NCI-H187 (cell line): ENCODE results near the gene RGS17.
"Not testable (repeated sequence)": the region's sequence is repeated elsewhere in the genome, so short reads cannot be mapped to it uniquely, and the experiment has no call there.

ENCODE experiments used
- DNase-seq, 2 experiments: peaks; one replicate each; lab custom pipeline; 2025; lab: John Stamatoyannopoulos, UW

RGS17 gene

GRCh38 chr6:153131037-153131981 is at the start of gene RGS17:
RGS17 (minus strand) TSS chr6:153131282; CDS start chr6:153044018, 87,264 bp downstream.
- DNase-seq: peak in 1 of 2 experiments; percentile 62

- peak in 1 of 2 experiments; percentile 0 for DNase-seq
Measured at GRCh38 chr6:153172815-153173214, 41.7 kb upstream of the RGS17 start.

- no peak for DNase-seq
Measured at GRCh38 chr6:153170511-153170910, 39.4 kb upstream of the RGS17 start.

- DNase-seq: no peak
Measured at GRCh38 chr6:153167907-153168306, 36.8 kb upstream of the RGS17 start.

GRCh38 chr6:153167061-153167891 is 36.2 kb upstream of the RGS17 start:
- DNase-seq: no peak

GRCh38 chr6:153162646-153163045 is 31.6 kb upstream of the RGS17 start:
- DNase-seq: no peak

GRCh38 chr6:153162172-153162571 is 31.1 kb upstream of the RGS17 start:
- no peak for DNase-seq

- DNase-seq: no peak
Measured at GRCh38 chr6:153160221-153160620, 29.1 kb upstream of the RGS17 start.

GRCh38 chr6:153150752-153151440 is 19.8 kb upstream of the RGS17 start:
- DNase-seq: peak; percentile 30 to 41

- no peak for DNase-seq
Measured at GRCh38 chr6:153150371-153150751, 19.3 kb upstream of the RGS17 start.

- no peak for DNase-seq
Measured at GRCh38 chr6:153149891-153150290, 18.8 kb upstream of the RGS17 start.

GRCh38 chr6:153146413-153146812 is 15.3 kb upstream of the RGS17 start:
- no peak for DNase-seq

- peak; percentile 85 to 89 for DNase-seq
Measured at GRCh38 chr6:153145591-153145990, 14.5 kb upstream of the RGS17 start.

- no peak for DNase-seq
Measured at GRCh38 chr6:153143200-153143599, 12.1 kb upstream of the RGS17 start.

GRCh38 chr6:153140299-153140698 is 9.2 kb upstream of the RGS17 start:
- no peak for DNase-seq

- no peak for DNase-seq
Measured at GRCh38 chr6:153138930-153139329, 7.8 kb upstream of the RGS17 start.

- DNase-seq: no peak
Measured at GRCh38 chr6:153135681-153136080, 4.6 kb upstream of the RGS17 start.

GRCh38 chr6:153133667-153134066 is 2.6 kb upstream of the RGS17 start:
- DNase-seq: not testable (repeated sequence)

- DNase-seq: no peak
Measured at GRCh38 chr6:153130515-153131036, 506 bp downstream of the RGS17 start.

GRCh38 chr6:153129873-153130514 is 1.1 kb downstream of the RGS17 start:
- peak in 1 of 2 experiments; percentile 5 for DNase-seq

GRCh38 chr6:153126218-153126617 is 4.9 kb downstream of the RGS17 start:
- no peak for DNase-seq
